GM20000 (cell line): ENCODE measurements around the gene SMARCA5.

Experiments
- DNase-seq: peaks from one replicate; pipeline ENCODE4 v3.0.0; 2012; ENCODE audit warnings: low spot score
- CTCF ChIP-seq: IDR thresholded peaks from 2 replicates; pipeline ENCODE4 v1.5.1; 2012; ENCODE audit warnings: mild to moderate bottlenecking, control low read depth; ENCODE audit errors: extremely low read depth, missing control alignments

The SMARCA5 gene

DNA sequence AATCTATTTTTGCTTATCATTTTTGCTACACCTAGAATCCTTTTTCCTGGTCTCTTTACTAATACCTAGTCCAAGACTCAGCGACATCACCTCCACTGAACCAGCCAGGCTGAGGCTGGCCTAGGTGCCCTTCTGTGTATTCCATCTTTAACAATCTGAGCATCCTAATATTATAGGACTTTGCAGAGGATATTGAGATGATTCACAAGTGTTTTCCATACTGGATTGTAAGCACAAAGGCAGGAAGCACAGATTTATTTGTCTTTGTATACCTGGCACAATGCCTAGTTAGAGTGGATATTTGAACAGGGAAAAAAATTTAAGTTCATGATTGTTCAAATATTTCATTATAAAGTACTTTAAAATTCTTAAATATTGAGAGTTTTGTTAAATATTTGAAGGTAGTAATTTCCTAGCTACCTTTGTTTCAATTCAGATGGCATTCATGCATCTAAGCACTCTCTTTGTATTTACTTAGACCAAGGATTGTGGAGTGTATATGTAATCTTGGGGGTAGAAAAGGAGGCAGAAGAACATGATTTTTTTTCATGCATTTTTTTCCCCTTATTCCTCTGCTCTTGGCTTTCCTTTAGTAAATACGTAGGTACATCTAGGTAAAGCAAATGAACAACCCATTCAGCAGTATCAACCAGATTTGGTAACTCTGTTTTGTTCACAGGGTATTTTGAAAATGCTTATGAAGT lies 18.4 kb downstream of the SMARCA5 start:
- DNase-seq = no peak
- no peak for TF ChIP-seq CTCF

- no peak for TF ChIP-seq CTCF
- DNase-seq = no peak
These were observed 25.6 kb downstream of the SMARCA5 start for GRCh38 chr4:143538979-143539669.

DNA sequence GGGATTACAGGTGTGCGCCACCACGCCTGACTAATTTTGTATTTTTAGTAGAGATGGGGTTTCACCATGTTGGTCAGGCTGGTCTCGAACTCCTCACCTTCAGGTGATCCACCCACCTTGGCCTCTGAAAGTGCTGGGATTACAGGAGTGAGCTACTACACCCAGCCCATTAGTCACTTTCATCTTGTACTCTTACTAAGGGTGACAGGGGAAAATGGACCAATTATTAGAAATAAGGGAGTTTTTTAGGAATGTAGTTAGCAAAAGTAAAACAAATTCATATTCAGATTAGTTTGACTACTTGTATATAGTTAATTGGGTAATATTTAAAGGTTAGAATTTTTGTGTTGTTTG lies 26.1 kb downstream of the SMARCA5 start:
- no peak for TF ChIP-seq CTCF

DNA sequence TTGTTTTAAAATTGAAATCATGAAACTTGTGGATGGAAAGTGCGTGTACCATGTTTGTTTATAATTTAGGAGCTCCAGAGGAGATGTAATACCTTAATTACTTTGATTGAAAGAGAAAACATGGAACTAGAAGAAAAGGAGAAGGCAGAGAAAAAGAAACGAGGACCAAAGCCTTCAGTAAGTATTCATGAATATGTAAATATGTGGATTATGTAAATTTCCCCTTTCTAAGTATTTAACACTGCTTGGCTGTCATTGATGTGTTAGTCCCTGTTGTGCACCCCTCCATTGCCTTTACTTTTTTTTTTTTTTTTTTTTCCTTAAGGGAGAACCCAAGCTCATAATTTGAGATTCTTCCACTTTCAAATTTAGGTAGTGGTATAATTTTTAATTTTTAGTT lies 36.4 kb downstream of the SMARCA5 start:
- no peak for DNase-seq
- TF ChIP-seq CTCF = no peak

More for the DNA sequence above, 26.1 kb downstream of the SMARCA5 start:
- DNase-seq = no peak

GRCh38 chr4:143554728-143555597 lies 41.5 kb downstream of the SMARCA5 start:
- peak; percentile 61 for DNase-seq
- TF ChIP-seq CTCF = no peak

- TF ChIP-seq CTCF = no peak
- DNase-seq = no peak
These were observed 42.2 kb downstream of the SMARCA5 start for GRCh38 chr4:143555676-143556075.

DNA sequence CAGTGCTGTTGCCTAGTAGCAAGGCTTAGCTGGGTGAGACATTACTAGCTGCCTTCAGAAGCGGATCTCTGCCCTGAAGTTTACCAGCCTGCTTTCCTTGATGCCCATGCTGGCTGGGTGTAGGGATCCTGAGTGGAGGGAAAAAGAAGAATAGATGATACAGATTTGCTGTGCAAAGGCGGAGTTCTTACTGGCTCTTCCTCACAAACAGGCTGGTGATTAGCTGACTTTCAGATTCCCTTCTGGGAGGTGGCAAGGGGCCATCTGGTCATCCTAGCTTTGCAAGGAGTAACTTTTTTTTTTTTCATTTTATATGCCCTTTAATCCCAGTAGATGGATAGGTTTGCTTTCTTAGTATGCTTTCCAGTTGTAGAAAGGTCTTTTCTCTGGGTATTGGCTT lies 44.8 kb downstream of the SMARCA5 start:
- DNase-seq = no peak
- no peak for TF ChIP-seq CTCF
